ENCODE data around the gene ZMIZ1.

Gene ZMIZ1

DNA sequence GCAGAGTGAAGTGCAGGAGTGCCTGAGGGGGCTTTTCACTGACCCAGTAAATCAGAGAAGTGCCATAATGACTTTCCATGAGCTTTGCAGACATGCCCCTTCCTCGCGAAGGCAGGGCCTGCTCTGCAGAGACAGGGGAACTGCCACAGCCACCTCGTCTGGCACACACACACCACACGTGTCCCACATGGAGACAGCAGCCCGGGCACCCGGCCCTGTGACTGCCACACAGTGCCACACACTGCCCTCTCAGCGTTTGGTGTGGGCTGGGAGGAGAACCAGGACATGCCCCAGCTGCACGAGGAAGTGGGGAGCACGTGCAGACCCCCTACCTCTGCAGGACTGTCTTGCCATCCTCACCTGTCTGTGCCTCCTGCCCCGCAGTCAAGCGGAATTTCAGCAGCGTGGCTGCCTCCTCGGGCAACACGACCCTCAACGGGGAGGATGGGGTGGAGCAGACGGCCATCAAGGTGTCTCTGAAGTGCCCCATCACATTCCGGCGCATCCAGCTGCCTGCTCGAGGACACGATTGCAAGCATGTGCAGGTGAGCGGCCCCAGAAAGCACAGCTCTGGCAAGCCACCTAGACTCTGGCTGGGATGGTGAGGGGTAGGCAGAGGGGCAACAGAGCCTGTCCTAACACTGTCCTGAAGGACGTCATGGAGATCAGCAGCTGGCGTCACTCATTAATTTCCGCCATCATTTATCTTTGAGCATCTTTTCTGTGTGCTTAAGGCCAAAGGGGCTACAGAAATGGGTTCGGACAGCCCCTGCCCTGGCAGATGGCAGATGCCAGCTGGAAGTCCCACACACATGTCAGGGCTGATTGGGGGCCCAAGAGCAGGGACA is 235.1 kb downstream of the ZMIZ1 start:
- no peak for DNase-seq

DNA sequence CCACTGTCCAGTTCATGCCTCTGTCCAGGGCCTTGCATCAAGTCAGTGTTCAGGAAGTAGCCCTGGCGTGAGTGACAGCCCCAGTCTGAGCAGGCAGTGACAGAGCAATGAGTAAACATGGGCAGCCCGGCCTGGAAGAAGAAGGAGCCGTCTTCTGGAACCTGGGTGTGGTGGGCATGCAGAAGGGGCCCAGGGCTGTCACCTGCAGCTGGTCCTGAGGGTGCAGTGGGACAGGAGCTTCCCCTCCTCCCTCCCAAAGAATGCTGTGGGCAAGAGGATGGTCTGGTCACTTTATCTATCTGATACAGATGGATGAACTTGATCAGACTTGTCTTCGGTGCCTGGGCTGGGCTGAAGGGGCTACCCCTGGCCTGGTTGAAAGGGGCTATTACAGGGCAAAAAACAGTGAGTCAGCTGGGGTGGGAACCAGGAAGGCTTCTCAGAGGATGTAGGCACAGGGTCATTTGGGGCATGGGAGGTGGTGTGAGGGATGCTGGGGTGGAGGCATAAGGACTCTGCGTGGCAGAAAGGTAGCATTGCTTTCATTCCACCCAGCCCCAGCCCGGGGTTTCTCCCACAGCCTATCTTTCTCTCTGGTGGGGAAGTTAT is 235.8 kb downstream of the ZMIZ1 start:
- no peak for DNase-seq

DNA sequence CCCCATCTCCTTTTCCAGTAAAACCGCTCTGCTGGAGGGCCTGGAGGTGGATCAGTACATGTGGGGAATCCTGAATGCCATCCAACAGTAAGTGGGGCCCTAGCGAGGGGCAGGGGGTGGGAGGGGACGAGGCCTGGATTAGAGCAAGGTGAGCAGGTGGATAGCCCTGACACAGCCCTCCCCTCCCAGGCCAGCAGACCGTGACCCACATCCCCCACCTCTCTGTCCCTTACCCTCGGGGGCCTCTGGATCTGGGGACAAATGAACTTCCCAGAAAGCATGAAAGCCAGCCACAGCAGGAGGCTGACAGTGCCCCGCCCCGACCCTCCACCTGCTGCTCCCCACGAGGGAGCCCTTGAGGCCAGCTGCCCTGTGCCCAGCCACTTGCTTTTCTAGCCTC is 236.7 kb downstream of the ZMIZ1 start:
- no peak for DNase-seq

DNA sequence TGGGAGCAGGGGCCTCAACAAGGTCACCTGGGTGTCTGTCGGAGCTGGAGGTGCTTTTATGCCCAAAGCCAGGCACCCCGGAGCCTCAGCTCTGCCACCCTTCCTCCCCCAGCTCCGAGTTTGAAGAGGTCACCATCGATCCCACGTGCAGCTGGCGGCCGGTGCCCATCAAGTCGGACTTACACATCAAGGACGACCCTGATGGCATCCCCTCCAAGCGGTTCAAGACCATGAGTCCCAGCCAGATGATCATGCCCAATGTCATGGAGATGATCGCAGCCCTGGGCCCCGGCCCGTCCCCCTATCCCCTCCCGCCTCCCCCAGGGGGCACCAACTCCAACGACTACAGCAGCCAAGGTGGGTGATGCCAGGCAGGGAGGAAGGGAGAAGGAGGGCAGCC is 237.2 kb downstream of the ZMIZ1 start:
- no peak for DNase-seq

- DNase-seq = no peak
Measured at GRCh38 chr10:79306644-79307220, 238.0 kb downstream of the ZMIZ1 start.

DNA sequence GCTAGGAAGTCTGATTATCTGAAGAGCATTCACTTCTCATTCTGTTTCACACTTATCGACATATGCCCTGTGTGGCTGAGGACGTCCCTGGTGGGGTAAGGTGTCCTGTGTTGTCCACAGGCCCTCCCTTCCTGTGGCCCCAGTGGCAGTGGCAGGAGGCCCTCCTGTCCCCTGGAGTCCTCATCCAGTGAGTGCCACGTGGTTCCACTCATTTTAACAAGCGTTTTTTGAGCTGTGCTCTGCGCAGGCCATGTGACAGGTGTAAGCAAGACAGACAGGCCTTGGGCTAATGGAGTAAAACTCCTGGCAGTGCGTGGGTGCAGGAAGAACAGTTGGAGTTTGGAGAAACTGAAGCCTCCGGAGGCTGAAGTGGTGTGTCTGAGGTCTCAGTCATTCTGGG is 239.2 kb downstream of the ZMIZ1 start:
- no peak for DNase-seq

- DNase-seq = no peak
Measured at GRCh38 chr10:79308969-79309665, 240.4 kb downstream of the ZMIZ1 start.

GRCh38 chr10:79310200-79310865 is 241.6 kb downstream of the ZMIZ1 start:
- DNase-seq = no peak

DNA sequence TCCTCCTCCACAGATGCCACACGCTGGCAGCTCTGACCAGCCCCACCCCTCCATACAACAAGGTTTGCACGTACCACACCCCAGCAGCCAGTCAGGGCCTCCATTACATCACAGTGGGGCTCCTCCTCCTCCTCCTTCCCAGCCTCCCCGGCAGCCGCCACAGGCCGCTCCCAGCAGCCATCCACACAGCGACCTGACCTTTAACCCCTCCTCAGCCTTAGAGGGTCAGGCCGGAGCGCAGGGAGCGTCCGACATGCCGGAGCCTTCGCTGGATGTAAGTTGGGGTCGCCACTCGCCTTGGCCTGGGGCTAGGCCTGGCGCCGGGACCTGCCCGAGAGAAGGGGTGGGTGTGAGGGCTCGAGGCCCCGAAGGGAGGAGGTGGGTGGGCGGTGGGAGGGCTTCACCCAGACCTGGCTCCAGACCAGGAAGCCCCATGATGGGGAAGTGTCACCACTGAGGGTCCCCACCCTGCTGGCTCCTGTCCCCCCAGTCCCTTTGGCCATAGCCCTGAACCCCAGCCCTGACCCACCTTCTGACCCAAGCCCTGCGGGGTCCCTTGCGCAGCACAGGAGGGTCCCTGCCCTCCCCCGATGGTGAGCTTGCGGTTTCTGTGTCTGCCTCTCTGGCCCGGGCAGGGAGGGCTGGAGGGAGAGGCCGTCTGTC is 242.3 kb downstream of the ZMIZ1 start:
- no peak for DNase-seq

- no peak for DNase-seq
Measured at GRCh38 chr10:79311581-79312407, 243.0 kb downstream of the ZMIZ1 start.

GRCh38 chr10:79312601-79313187 is 243.9 kb downstream of the ZMIZ1 start:
- no peak for DNase-seq

DNA sequence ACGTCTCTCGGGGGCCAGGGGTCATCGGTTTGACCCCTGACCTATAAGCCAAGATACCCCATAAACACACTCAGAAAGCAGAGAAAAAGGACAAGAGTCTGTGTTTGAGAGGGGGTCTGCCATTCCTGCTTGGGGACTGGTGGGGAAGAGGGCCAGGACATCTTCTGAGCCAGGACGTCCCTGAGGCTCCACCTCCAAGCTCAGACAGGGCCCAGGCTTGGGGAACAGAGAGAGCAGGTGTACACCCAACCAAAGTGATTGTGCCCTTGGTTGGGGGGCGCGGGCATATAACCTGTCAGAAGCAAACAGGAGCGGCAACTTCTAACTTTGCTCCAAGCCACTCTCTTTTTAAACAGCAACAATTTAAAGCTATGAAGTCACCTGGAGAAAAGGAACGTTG is 244.6 kb downstream of the ZMIZ1 start:
- no peak for DNase-seq

GRCh38 chr10:79313911-79314439 is 245.2 kb downstream of the ZMIZ1 start:
- no peak for DNase-seq

GRCh38 chr10:79314761-79315601 is 246.2 kb downstream of the ZMIZ1 start:
- DNase-seq = no peak

- no peak for DNase-seq
Measured at GRCh38 chr10:79315602-79315920, 246.8 kb downstream of the ZMIZ1 start.

DNA sequence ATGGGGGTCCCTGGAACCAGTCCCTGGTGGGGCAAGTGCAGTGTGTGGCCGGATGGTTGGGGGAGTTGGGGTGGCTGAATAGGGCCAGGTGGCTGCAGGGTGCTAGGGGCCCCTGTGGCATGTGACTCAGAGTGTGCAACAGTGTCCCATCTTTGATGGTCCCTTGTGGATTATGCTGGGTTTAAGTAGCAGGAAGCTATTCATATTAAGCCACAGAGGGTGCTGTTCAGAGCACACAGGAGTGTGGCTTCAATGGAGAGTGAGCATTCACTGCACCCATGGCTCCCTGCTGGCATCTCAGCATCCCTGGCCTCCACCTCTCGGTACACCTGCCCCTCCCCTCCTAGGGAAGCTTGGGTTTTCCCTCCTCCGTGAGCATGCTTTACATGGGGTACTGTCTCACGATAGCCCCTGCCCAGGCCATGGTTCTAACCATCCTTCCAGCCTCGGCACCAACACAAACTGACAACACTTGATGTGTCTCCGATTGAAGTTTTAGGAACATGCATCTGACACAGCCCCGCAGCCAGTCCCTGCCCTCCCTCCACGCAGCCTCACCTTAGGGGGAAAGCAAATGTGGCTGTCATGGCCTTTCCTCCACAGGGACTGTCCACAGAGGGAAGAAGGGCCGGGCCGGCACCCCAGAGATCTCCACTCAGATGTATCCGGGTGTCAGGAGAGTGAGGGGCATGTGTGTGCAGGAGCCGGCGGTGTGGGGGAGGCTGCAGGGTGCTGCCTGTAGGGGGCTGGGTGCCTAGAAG is 248.1 kb downstream of the ZMIZ1 start:
- DNase-seq = peak; percentile 51

- peak; percentile 32 for DNase-seq
Measured at GRCh38 chr10:79318369-79318768, 249.6 kb downstream of the ZMIZ1 start.

DNA sequence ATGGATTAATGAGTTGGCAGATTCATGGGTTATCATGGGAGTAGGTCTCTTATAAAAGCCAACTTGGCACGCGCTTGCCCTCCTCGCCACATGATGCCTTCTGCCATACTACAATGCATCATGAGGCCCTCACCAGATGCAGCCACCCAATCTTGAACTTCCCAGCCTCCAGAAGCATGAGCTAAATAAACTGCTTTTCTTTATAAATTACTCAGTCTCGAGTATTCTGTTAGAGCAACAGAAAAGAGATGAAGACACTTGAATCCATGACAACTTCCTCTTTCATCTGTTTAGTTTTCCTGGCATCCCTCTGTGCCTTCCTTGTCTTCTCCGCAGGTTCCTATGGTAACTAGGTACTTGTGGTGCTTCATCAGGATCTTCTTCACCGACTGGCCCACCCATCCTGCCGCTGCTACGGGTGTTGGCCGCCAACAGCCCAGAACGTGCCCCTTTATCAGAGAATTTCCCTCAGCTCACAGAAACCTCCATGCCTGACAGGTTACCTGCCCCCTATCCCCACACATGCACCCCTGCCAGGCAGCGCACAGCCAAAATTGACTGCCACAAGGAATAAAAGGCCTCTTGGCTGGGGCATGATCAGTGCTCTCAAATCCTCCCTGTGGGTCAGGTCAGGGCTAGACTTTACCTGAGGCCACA is 250.5 kb downstream of the ZMIZ1 start:
- no peak for DNase-seq

GRCh38 chr10:79320316-79320715 is 251.6 kb downstream of the ZMIZ1 start:
- no peak for DNase-seq

All from NK-92 treated with Interleukin-12 subunit alpha and Interleukin-12 subunit beta, amount 100 ng/mL, for 24 hours (cell line).